ENCODE results near the gene DLG5.

DLG5 gene

DNA sequence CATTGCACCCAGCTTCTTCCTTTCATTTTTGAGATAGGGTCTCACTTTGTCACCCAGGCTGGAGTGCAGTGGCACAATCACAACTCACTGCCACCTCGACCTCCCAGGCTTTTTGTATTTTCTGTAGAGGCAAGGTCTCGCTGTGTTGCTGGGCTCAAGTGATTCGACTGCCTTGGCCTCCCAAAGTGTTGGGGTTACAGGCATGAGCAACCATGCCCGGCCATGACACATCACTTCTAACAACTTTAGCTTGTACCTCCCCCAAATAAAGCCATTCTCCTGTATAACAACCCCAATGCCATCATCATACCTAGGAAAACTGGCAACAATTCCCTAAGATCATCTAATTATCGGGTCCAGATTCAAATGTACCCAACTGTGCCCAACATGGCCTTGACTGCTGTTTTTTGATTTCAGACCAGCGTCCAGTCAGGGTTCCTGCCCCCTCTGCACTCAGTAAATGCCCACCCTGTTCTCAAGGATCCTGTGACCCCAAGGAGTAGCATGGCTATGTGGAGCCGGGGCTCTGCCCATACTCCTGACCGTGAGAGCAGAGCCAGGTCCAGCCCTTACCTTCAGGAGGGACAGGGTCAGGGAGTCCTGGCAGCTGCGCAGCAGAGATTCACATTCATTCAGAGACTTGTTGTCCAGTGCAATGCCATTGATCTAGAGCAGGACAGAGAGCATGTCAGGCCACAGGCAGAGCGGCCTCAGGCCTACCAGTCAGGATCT is 102.6 kb downstream of the DLG5 start:
- H3K27ac ChIP-seq (ENCODE audit: low read length): no peak overlapping the region
- no peak for DNase-seq (ENCODE audit: low read depth, low spot score)
- H3K4me1 ChIP-seq (ENCODE audit: control insufficient read depth, insufficient read depth, low read length): no peaks in the 10 kb centered on the region; the same call in 1 of the 2 replicates
- no CpG with 5 or more reads among the region's 10 CpGs for WGBS (ENCODE audit: insufficient coverage, insufficient read length)
- H3K36me3 ChIP-seq (ENCODE audit: control insufficient read depth, insufficient read depth, low read length): peaks cover 15% of the 10 kb centered on the region
- H3K9me3 ChIP-seq (ENCODE audit: control insufficient read depth, insufficient read depth, low read length): no peaks in the 10 kb centered on the region
- no peaks in the 10 kb centered on the region for H3K27me3 ChIP-seq (ENCODE audit: control insufficient read depth, insufficient read depth, low read length)
- H3K4me3 ChIP-seq (ENCODE audit: low read length): no peak overlapping the region

DNA sequence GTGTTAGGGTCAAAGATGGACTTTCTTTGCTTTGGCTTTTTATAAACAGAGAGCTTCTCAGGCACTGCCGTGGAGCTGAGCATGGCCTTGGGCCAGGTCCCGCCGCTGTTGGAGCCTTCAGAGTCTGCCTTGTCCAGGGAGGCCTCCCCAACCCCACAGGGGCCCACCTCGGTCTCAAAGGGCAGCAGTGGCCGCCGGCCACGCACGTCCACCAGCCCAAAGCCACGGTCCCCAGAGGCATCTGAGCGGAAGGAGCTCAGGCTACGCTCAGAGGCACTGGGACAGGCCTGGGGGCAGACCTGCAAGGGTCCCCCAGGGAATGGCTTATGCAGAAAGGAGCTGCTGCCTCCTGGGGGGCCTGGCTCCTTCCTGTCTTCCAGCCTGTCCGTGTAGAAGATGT is 105.0 kb downstream of the DLG5 start:
- peaks cover 26% of the 10 kb centered on the region for H3K36me3 ChIP-seq (ENCODE audit: control insufficient read depth, insufficient read depth, low read length)

DNA sequence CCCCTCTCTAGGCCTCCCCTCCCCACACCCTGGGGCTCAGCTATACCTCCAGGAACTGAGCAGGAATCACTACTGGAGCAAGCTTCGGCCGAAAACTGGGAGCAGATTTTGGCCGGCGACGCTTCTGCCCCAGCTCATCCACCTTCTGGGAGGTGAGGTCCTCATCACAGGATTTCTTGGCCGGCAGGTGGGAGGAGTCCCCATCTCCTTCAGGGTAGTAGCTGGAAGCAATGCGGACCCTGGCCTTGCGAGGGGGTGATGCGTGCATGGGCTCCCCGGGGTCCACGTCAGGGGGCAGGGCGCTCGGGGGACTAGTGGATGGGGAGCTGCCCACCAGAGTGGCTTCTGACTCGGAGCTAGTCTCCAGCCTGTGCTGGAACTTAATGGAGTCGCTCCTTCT is 105.5 kb downstream of the DLG5 start:
- Histone ChIP-seq H3K27ac (ENCODE audit: low read length) (no peak overlapping the region), H3K4me3 (ENCODE audit: low read length) (no peak overlapping the region), H3K9me3 (ENCODE audit: control insufficient read depth, insufficient read depth, low read length) (no peaks in the 10 kb centered on the region), H3K27me3 (ENCODE audit: control insufficient read depth, insufficient read depth, low read length) (no peaks in the 10 kb centered on the region), H3K36me3 (ENCODE audit: control insufficient read depth, insufficient read depth, low read length) (peaks cover 31% of the 10 kb centered on the region), H3K4me1 (ENCODE audit: control insufficient read depth, insufficient read depth, low read length) (no peaks in the 10 kb centered on the region; the same call in 1 of the 2 replicates)
- no CpG with 5 or more reads among the region's 15 CpGs for WGBS (ENCODE audit: insufficient coverage, insufficient read length)
- DNase-seq (ENCODE audit: low read depth, low spot score): no peak

More for the DNA sequence above, 105.0 kb downstream of the DLG5 start:
- Histone ChIP-seq H3K27ac (ENCODE audit: low read length) (no peak overlapping the region), H3K4me3 (ENCODE audit: low read length) (no peak overlapping the region), H3K27me3 (ENCODE audit: control insufficient read depth, insufficient read depth, low read length) (no peaks in the 10 kb centered on the region), H3K4me1 (ENCODE audit: control insufficient read depth, insufficient read depth, low read length) (no peaks in the 10 kb centered on the region; the same call in 1 of the 2 replicates), H3K9me3 (ENCODE audit: control insufficient read depth, insufficient read depth, low read length) (no peaks in the 10 kb centered on the region)
- WGBS (ENCODE audit: insufficient coverage, insufficient read length): no CpG with 5 or more reads among the region's 12 CpGs
- DNase-seq (ENCODE audit: low read depth, low spot score): no peak

DNA sequence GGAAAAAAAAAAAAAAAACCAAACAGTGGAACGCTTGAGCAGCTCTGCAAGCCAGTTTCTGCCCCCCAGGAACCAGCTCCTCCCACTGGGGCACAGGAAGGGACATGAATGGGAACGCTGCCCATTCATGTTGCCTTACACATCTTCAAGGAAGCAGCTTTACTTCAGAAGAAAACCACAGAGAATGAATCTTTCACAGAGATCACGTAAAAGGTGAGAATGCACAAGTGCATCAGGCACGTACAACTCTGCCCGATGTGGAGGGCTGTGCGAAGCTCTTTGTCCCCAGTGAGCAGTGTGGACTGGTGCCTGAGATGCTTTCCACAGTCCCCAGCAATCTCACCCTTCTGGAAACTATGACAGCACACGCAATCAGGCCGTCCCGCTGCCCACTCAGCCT is 106.2 kb downstream of the DLG5 start:
- no peaks in the 10 kb centered on the region for H3K27me3 ChIP-seq (ENCODE audit: control insufficient read depth, insufficient read depth, low read length)
- peaks cover 31% of the 10 kb centered on the region for H3K36me3 ChIP-seq (ENCODE audit: control insufficient read depth, insufficient read depth, low read length)
- no peak overlapping the region for H3K27ac ChIP-seq (ENCODE audit: low read length)
- H3K9me3 ChIP-seq (ENCODE audit: control insufficient read depth, insufficient read depth, low read length): no peaks in the 10 kb centered on the region
- no peak for DNase-seq (ENCODE audit: low read depth, low spot score)
- WGBS (ENCODE audit: insufficient coverage, insufficient read length): no CpG with 5 or more reads among the region's 9 CpGs
- no peak overlapping the region for H3K4me3 ChIP-seq (ENCODE audit: low read length)
- no peaks in the 10 kb centered on the region; the same call in 1 of the 2 replicates for H3K4me1 ChIP-seq (ENCODE audit: control insufficient read depth, insufficient read depth, low read length)

DNA sequence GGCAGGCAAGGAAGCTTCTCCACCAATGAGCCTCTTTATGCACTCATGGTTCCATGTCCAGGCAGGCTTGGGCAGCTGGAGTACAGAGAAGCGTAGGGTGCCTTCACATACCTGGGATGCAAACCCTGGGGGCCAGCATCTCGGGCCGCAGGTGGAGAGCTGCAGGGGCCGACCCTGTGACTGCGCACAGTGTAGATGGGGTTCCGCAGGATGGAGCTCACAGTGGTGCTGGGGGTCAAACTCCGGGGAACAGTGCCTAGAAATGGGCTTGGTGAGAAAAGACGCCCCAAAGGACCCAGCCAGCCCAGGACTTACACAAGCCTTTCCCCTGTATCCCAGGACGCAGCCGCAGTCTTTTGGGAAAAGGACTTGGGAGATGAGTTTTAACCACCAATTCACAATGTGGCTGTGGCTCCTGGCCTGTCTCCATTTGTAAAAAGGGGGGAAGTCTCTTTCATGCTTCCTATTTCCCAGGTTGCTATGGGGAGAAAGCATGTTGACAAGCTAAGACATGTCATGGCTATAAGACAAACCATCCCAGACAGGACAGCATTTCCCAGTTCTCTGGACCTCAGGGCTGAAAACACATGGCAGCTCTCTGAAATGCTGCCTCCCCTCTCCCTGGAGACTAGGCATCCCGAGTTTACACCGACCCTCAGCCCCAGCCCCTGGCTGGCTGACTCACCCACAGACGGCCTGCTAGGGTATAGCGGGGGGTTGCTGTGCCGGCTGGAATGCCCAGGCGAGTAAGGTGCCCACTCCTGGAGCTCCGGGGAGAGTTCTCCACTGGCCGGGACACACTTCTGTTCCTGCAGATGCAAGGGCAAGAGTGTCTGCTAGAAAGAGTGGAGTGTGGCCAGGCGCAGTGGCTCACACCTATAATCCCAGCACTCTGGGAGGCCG is 107.1 kb downstream of the DLG5 start:
- no peaks in the 10 kb centered on the region; the same call in 1 of the 2 replicates for H3K4me1 ChIP-seq (ENCODE audit: control insufficient read depth, insufficient read depth, low read length)
- no peak overlapping the region for H3K4me3 ChIP-seq (ENCODE audit: low read length)
- no CpG with 5 or more reads among the region's 20 CpGs for WGBS (ENCODE audit: insufficient coverage, insufficient read length)
- no peaks in the 10 kb centered on the region for H3K9me3 ChIP-seq (ENCODE audit: control insufficient read depth, insufficient read depth, low read length)
- H3K27ac ChIP-seq (ENCODE audit: low read length): no peak overlapping the region
- H3K27me3 ChIP-seq (ENCODE audit: control insufficient read depth, insufficient read depth, low read length): no peaks in the 10 kb centered on the region
- DNase-seq (ENCODE audit: low read depth, low spot score): no peak
- peaks cover 32% of the 10 kb centered on the region for H3K36me3 ChIP-seq (ENCODE audit: control insufficient read depth, insufficient read depth, low read length)

DNA sequence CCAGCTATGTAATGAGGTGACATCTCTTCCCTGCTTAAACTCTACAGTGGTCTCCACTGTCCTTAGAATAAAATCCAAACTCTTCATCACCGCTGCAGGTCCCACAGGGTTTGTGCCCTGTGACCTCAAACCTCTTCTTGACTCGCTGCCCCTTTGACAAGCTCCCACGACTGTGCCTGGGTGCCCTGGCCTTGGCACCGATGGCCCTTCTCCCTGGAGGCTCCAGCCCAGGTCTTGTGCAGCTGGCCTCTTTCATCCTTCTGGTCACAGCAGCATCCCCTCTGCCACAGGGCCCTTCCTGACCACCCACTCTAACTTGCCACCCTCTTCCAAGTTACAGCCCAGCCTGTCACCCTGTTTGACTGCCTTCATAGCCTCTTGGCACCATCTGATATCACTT is 108.2 kb downstream of the DLG5 start:
- Histone ChIP-seq H3K36me3 (ENCODE audit: control insufficient read depth, insufficient read depth, low read length) (peaks cover 32% of the 10 kb centered on the region), H3K4me1 (ENCODE audit: control insufficient read depth, insufficient read depth, low read length) (no peaks in the 10 kb centered on the region; the same call in 1 of the 2 replicates), H3K9me3 (ENCODE audit: control insufficient read depth, insufficient read depth, low read length) (no peaks in the 10 kb centered on the region), H3K4me3 (ENCODE audit: low read length) (no peak overlapping the region), H3K27me3 (ENCODE audit: control insufficient read depth, insufficient read depth, low read length) (no peaks in the 10 kb centered on the region), H3K27ac (ENCODE audit: low read length) (no peak overlapping the region)
- WGBS (ENCODE audit: insufficient coverage, insufficient read length): no CpG with 5 or more reads among the region's 4 CpGs
- DNase-seq (ENCODE audit: low read depth, low spot score): no peak

DNA sequence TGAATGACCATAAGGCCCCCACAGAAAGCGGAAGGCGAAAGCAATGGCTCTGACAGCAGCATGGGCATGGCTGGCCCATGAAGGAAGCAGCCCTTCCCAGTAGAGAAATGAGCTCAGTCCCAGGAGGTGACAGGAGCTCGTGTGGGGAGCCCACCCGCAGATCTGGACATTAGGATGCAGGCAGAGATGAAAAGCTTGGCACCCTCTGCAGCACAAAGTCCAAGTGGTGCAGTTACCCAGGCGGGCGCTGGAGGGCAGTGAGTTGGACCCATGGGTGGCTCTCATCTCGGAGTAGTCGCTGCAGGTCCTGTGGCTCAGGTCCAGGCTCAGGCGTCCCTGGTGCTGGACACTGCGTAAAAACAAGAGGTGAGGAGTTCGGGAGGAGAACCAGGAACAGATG is 109.0 kb downstream of the DLG5 start:
- H3K4me3 ChIP-seq (ENCODE audit: low read length): no peak overlapping the region
- WGBS (ENCODE audit: insufficient coverage, insufficient read length): no CpG with 5 or more reads among the region's 11 CpGs
- no peaks in the 10 kb centered on the region for H3K27me3 ChIP-seq (ENCODE audit: control insufficient read depth, insufficient read depth, low read length)
- H3K4me1 ChIP-seq (ENCODE audit: control insufficient read depth, insufficient read depth, low read length): no peaks in the 10 kb centered on the region; the same call in 1 of the 2 replicates
- H3K9me3 ChIP-seq (ENCODE audit: control insufficient read depth, insufficient read depth, low read length): no peaks in the 10 kb centered on the region
- peaks cover 35% of the 10 kb centered on the region for H3K36me3 ChIP-seq (ENCODE audit: control insufficient read depth, insufficient read depth, low read length)
- no peak for DNase-seq (ENCODE audit: low read depth, low spot score)
- H3K27ac ChIP-seq (ENCODE audit: low read length): no peak overlapping the region

DNA sequence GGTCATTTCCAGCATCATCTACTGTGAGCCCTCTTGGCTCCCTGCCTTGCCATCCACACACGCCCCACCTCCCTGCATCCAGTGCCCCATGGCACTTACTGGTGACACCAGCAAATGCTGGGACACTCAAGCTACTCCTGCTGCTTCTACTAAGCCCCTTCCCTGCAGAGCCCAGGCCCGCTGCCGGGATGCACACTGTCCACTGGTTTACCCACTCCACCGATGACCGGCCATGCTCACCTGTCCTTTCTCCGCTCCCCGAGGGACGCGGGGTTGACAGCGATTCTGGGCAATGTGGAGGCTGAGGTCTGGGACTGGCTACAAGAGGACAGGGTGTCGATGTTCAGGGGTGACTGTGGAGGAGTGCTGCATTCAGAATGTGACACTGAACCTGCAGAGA is 110.2 kb downstream of the DLG5 start:
- DNase-seq (ENCODE audit: low read depth, low spot score): no peak
- no peak overlapping the region for H3K27ac ChIP-seq (ENCODE audit: low read length)
- no peak overlapping the region for H3K4me3 ChIP-seq (ENCODE audit: low read length)
- WGBS (ENCODE audit: insufficient coverage, insufficient read length): no CpG with 5 or more reads among the region's 11 CpGs
- no peaks in the 10 kb centered on the region for H3K9me3 ChIP-seq (ENCODE audit: control insufficient read depth, insufficient read depth, low read length)
- H3K36me3 ChIP-seq (ENCODE audit: control insufficient read depth, insufficient read depth, low read length): peaks cover 40% of the 10 kb centered on the region
- H3K4me1 ChIP-seq (ENCODE audit: control insufficient read depth, insufficient read depth, low read length): no peaks in the 10 kb centered on the region
- H3K27me3 ChIP-seq (ENCODE audit: control insufficient read depth, insufficient read depth, low read length): no peaks in the 10 kb centered on the region

DNA sequence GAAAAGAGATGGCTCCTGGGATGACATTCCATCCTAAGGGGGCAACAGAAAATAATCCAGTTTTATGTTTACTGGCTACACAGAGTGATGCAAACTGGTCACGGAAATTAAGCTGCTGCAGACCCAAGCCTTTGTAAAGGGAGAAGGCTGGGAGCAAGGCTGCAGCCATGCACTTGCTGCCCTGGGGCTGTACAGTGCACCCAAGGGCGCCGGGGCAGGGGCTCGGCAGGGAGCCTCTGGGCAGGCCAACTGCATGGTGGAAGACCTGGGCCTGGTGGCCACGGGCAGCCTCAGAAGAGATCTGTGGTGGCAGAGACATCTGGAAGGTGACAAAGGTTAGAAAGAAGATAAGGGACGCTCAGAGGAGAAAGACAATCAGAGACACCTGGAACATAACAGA is 113.8 kb downstream of the DLG5 start:
- no peak overlapping the region for H3K27ac ChIP-seq (ENCODE audit: low read length)
- WGBS (ENCODE audit: insufficient coverage, insufficient read length): no CpG with 5 or more reads among the region's 6 CpGs
- peaks cover 34% of the 10 kb centered on the region for H3K36me3 ChIP-seq (ENCODE audit: control insufficient read depth, insufficient read depth, low read length)

DNA sequence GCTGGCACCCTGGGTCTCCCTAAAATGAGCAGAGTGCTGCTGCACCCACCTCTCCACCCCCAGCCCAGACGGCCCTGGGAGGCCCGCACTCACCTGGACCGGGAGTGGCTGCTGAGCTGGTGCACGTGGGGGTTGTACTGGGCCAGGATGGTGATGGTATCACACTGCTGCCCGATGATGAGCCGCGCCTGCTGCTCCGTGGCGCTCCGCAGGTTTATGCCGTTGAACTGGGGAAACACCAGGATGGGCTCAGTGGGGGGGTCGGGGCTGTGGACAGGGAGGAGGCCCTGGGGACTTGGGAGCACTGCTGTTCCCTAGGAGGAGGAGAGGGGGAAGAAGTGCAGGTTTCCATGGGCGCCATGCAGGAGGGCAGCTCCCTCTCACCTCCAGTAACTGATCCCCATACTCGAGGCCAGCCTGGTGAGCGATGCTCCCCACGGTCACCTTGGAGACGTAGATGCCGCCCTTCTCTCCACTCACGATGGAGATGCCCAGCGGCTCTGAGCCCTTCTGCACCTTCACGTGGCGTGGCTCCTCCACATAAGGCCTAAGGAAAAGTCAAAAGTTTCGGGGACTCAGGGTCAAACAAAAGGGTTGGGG is 114.6 kb downstream of the DLG5 start:
- no peak for DNase-seq (ENCODE audit: low read depth, low spot score)
- no peak overlapping the region for H3K4me3 ChIP-seq (ENCODE audit: low read length)
- H3K4me1 ChIP-seq (ENCODE audit: control insufficient read depth, insufficient read depth, low read length): no peaks in the 10 kb centered on the region
- H3K36me3 ChIP-seq (ENCODE audit: control insufficient read depth, insufficient read depth, low read length): peaks cover 35% of the 10 kb centered on the region
- no peaks in the 10 kb centered on the region for H3K9me3 ChIP-seq (ENCODE audit: control insufficient read depth, insufficient read depth, low read length)
- no peak overlapping the region for H3K27ac ChIP-seq (ENCODE audit: low read length)
- no peaks in the 10 kb centered on the region for H3K27me3 ChIP-seq (ENCODE audit: control insufficient read depth, insufficient read depth, low read length)
- no CpG with 5 or more reads among the region's 23 CpGs for WGBS (ENCODE audit: insufficient coverage, insufficient read length)

More for the DNA sequence above, 113.8 kb downstream of the DLG5 start:
- H3K9me3 ChIP-seq (ENCODE audit: control insufficient read depth, insufficient read depth, low read length): no peaks in the 10 kb centered on the region
- no peaks in the 10 kb centered on the region for H3K4me1 ChIP-seq (ENCODE audit: control insufficient read depth, insufficient read depth, low read length)
- no peaks in the 10 kb centered on the region for H3K27me3 ChIP-seq (ENCODE audit: control insufficient read depth, insufficient read depth, low read length)
- DNase-seq (ENCODE audit: low read depth, low spot score): no peak
- H3K4me3 ChIP-seq (ENCODE audit: low read length): no peak overlapping the region
